NT2/D1 (cell line): ENCODE results near the gene CACNA1C.

Source experiments
- SUZ12 ChIP-seq: IDR thresholded peaks from 2 replicates; pipeline ENCODE4 v1.6.1; 2011; ENCODE audit not compliant: insufficient read length, insufficient read depth; ENCODE audit errors: extremely low read depth
- YY1 ChIP-seq: IDR thresholded peaks from 2 replicates; pipeline ENCODE4 v1.6.1; 2011; ENCODE audit not compliant: insufficient read length, insufficient read depth
- ZNF274 ChIP-seq: IDR thresholded peaks from 2 replicates; pipeline ENCODE4 v1.6.1; 2011; ENCODE audit warnings: mild to moderate bottlenecking, low read depth, low read length

DNA sequence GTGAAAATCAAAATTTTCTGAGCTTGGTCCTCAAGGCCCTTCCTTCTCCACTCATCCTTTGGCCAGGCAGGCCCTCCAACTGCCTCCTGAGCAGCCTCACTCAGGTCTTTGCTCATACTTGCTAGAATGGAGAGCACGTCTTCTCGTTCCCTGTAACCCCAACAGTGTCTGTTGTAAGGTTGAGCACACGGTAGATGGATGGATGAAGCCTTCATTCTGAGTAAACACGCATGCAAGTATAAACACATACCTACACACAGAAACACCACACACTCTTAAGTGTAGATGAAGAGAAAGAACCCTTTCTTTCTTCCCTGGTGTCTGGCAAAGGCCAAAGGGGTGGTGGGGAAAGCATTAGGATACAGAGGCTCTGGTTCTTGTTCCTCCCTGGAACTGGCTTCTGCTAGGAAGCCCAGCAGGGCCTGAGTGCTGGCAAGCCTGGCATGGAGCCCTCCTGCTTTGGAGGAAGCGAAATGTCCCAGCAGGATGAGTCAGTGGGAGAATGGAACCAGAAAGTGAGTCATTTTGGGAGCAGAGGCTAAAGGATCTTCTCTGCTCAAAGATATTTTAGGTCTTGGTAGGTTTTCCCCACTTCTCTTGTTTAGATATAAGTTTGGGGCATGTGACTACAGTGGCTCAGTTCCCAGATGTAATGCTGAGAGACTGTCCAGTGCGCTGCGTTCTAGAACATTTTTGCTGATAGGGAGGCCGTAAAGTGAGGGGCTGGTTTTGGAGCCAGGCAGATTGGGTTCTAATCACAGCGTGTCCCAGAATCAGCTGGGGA is 127.4 kb downstream of the CACNA1C start:
- no peak for TF ChIP-seq ZNF274
- no peak for TF ChIP-seq YY1
- no peak for TF ChIP-seq SUZ12
